H1 (cell line): ENCODE results near the gene TUBB2B. TPM values are rescaled to one million over a fixed set of nuclear protein-coding genes. Genes with fewer than 3 reads are reported as not detected.

Source experiments
- BCL11A ChIP-seq, 2 experiments: IDR thresholded peaks; one replicate each; pipeline ENCODE4 v1.6.1; 2011; ENCODE audit warnings: low read depth in 2 of 2, low read length in 2 of 2, mild to moderate bottlenecking in 2 of 2
- CEBPB ChIP-seq: IDR thresholded peaks from 2 replicates; pipeline ENCODE4 v1.6.1; 2012; ENCODE audit warnings: low read depth, low read length
- polyA plus RNA-seq, 7 experiments: library from polyadenylated mRNA; depleted of rRNA in 3 of 7; stranded (reverse) in 5 of 7; unstranded in 2 of 7; fragments of >200 nt in 5 of 7; fragments of 200-250 nt in 2 of 7; gene quantifications; 1 replicate in 5 of 7; 2 replicates in 1 of 7; 4 replicates in 1 of 7; pipeline versions ENCODE4 v1.2.1 to v1.2.3, GENCODE V29; 2011 to 2013; ENCODE audit warnings: missing spikeins in 2 of 7, mixed read lengths in 2 of 7
- total RNA-seq: library from RNA; stranded (reverse); fragmentation: NEBNext Ultra II Directional; extraction: Animal tissue kit (Norgen Biotek cat#: 25700); gene quantifications from 2 replicates; pipeline ENCODE4 v1.2.1, GENCODE V29; 2021

The TUBB2B gene
- total and polyA plus RNA-seq, 2 of the 8 experiments (the other 6 are each of a cell fraction or from before 2014, with no cell fraction given), result 612 to 722 TPM

GRCh38 chr6:3259491-3259958 is 32.1 kb upstream of the TUBB2B start (continued):
- TF ChIP-seq BCL11A (IDR thresholded peaks at IDR 0.05; ENCODE audit: low read depth in 2 of 2, low read length in 2 of 2) (no peak), CEBPB (no peak)
